Medulla oblongata (tissue), 1 donor: ENCODE measurements around the gene GRIA1.

Source experiments
- DNase-seq: peaks from one replicate; pipeline ENCODE4 v3.0.0-alpha.2; 2015; ENCODE audit errors: extremely low spot score

GRIA1 gene

DNA sequence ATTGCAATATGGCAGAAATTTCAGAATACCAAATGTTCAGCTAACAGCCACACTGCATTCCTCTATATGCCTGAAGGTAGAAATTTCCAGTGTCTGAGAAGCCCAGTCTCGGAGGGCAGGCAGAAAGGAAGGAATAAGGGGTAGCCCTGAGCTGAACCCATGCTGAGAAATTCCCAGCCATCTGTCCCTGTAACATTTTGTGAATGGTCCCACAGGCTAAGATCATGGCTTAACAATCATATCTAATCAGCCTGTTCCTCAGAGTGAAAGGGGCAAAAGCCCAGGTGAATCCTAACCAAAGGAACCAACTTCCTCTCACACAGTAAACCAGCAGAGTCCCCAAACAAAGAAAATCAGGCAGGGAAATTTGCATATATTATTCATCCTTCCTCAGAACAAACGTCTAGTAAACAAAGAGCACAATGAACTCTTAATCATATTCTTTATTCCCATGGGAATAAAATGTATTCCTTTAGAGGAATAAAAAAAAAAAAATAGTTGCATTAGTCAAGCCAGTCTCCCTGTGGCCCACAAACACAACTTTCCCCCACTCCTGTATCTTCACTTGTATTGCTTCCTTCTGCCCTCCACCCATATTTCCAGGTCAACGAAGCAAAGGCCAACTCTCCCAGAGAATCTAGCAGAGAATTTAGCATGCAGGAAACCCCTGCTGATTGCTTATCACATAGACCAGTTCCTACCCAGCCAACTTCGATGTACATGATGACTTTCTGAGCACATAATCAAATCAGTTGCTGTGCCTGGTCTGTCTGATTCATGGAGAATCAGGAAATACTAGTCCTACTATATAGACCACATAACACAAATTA lies 290.6 kb downstream of the GRIA1 start:
- DNase-seq, result no peak

DNA sequence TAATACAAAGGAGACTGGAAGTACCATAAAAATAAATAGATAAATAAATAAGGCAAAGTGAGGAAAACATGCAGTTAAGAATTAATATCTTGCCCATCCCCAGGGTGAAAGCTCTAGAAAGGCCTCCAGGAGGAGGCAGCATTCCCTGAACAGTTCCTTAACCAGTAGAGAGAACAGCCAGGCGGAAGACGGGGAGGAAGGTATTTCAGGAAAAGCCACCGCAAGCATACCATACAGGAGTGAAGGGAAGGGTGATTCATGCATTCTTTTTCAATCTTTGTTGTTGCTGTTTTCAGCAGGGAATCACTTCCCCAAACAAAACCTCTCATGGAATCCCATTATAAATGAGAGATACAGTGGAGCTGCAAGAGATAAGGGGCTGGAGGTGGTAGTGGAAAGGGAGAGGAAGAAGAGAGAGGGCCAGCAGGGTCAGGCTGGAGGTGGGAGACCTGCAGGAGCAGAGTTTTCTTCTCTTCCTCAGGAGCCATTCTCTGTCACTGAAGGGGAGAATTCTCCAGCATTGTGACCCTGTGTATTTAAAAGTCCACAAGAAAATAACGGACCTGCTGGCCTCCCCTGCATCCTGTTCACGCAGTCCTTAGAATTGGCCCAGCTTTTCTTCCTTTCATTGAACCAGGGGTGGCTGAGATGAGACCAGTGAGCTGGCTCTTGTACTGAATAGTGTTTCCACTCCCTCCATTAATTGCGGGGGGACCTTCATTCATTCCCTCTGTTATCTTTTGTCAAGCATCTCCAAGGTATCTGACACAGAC lies 292.3 kb downstream of the GRIA1 start:
- no peak for DNase-seq

DNA sequence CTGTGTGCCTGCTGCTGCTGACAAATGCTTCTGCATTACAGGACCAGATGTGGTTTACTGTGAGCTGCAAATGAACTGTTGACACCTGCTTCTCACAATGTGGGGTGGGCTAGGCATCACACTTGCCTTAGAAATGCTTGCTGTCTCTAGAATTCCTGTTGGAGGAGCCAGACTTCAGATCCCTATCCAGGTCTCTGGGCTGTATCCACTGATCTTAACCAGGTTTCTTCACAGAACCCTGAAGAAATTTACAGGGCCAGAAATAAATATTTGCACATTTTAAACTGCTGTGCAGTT lies 292.8 kb downstream of the GRIA1 start:
- no peak for DNase-seq

DNA sequence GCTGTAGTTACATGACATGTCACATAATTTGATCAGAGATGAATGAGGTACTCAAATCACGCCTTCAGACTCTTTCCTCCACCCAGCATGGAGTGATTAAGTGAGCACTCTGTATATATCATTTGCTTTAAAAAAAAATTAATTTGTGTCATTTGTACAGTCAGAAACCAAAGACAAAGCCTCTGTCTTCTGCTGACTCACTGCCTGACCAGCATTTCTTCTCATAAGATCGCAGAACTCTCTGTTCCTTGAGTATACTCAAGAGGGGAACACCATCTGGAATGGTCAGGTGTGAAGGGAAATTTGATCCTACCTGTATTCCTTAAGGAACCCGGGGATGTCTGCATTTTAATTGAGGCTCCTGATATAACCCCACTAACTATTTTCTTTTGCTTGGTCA lies 293.8 kb downstream of the GRIA1 start:
- no peak for DNase-seq

DNA sequence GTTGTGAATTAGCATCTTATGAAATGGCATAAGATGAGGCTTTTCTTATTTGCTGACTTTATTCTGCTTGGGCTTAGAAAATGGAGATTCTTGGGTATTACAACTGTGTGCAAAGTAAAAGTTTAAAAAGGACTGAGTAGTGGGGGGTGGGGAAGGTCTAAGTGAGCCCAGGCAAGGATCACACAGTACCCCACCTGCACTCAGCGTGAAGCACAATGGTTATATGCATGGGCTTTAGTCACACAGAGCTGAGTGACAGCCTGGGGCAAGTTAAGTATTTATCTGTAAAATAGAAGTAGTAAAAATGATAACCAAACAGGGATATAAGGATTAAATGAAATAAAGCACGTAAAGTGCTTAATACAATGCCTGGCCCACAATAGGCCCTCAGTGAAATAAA lies 300.9 kb downstream of the GRIA1 start:
- DNase-seq, result no peak

DNA sequence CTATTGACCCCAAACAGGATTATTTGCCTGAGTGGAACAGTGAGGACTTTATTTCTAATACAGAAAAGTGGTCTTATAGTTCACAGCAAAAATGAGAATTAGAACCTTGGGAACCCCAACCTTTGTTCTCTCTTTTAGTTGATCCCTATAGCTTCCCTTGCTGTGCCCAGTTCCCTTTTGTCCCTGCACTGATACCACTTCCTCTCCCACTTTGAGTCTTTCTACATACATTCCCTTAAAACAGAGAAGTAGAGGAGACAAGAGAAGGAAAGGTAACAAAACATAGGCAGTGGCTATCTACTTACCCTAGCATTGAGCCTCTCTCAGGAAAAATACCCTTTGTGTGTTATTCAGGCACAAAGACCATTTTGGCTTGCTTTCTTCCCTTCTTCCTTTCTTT lies 301.8 kb downstream of the GRIA1 start:
- peak; percentile 71 for DNase-seq

DNA sequence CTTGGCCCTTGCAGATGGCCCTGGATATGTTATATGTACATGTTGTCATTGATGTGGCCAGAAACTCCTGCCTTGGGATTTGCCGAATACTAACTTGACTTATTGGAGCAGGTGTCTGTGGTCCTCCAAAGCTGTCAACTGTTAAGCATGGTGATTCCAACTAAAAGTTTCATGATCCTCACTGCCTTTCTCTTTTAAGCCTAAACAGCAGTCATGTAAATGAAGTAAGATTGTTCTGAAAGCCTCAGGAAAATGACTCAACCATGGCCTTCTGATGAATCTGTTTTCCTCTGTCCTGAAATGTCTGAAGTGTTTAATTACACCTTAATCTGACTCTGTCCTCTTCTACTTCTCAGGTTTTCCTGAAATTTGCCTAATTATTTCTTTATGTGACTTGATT lies 303.2 kb downstream of the GRIA1 start:
- DNase-seq, result no peak

DNA sequence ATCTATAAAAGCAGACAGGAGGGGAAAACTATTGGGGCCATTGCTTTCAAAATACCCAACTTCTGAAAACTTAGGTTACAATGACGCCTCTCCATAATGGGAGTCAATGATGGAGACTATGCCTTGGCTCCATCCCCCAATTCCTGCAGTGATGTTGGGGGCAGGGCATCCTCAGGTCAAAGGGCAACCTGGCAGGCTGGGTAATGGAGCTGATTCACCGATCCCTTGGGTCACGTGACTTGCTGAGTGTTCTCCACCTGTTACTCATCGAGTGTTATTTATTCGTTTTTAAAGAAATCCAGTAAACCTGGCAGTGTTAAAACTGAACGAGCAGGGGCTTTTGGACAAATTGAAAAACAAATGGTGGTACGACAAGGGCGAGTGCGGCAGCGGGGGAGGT lies 303.9 kb downstream of the GRIA1 start:
- no peak for DNase-seq

DNA sequence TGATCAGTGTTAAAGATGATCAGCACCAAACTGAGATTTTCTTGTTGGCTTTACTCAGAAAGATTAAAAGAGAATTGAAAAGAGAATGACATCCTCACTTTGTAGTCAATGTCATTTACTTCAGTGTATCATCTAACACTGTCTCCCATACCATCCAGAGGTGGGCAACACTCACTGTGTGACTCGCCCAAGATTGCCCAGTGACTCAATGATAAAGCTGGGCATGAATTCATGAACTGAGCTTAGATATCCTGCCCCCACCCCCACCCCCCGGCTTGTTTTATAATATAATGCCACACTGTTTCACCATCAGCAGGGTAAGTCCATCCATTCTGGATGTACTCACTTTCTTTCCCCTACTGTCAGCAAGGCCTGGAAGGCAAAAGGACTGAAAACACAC lies 306.1 kb downstream of the GRIA1 start:
- no peak for DNase-seq

DNA sequence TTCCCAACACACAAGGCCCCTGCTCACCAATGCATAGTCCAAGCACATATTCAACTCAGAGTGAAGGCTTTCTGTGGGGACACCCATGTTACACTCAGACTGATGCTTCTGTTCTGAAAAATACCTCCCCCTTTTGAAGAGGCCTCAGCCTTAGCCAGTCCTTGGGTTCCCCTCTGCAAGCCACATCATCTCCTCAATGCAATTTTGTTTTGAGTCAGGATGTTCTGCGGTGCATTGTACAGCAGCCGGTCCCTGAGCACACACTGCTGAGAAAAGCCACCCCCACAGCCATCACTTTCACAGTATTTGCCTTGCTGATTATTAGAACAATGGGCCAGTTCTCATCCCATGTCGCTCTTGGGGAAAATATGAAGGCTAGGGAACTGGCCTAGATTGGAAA lies 307.0 kb downstream of the GRIA1 start:
- DNase-seq, result no peak

DNA sequence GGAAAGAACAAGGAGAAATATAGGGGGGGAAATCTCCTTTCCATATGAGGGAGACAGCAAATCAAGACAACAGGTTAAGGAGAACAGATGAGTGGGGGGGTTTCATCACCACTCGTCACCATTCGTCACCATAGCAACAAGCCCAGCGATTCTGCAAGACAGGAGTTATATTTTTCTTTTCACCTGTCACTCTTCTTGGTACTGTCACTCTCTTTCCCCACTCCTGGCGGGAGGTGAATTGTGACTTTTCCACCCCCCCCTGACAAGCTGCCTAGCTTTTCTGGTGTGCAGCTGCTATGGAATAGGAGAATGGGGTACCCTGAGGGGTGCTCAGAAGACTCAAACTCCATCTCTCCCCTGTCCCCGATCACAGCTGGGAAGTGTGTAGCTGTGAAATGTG lies 308.4 kb downstream of the GRIA1 start:
- DNase-seq, result no peak

DNA sequence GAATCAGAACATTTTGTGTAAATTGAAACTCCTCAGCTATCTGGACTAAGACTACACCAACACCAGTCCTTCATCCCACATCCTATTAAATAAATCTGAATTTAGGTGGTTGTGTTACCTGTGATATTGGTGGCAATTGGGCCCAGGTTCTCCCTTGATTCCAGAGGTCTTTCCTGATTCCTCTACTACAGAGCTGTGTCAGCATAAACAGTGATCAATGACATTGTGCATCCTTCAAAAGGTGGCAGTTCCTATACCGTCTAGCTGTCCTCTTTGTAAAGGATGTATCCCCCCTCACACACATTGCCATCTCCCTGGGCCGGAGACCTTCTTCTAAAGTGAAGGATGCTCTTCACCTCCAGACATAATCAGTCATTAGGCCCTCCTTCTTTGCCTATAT lies 309.0 kb downstream of the GRIA1 start:
- DNase-seq, result no peak

DNA sequence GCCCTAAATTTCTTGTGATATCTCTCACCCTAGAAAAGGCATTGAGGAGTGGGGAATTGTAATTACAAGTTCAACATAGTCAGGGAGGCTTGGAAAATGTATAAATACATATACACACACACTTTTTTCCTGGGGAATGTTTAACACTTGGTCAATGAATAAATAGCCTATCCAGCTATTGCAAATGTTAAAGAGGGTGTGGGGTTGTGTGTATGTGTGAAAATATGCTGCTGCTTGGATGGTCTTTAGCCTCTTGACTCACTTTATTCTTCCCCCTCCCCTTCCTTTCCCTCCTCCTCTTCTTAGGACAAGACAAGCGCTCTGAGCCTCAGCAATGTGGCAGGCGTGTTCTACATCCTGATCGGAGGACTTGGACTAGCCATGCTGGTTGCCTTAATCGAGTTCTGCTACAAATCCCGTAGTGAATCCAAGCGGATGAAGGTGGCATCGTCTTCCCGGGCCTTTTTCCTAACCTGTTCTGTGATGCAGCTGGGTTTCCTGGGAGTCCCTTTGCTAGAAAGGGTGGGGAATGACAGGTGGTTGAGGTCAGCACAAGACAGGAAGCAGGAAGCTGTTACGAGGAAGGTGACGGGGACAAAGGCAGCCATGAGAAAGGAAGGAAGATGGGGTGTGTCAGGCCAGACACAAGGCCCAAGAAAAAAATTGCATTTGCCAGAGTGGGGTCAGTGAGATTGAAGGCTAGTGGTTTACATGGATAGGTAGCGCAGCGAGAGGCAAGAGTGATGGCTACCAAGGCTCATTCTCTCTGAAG lies 311.8 kb downstream of the GRIA1 start:
- no peak for DNase-seq

DNA sequence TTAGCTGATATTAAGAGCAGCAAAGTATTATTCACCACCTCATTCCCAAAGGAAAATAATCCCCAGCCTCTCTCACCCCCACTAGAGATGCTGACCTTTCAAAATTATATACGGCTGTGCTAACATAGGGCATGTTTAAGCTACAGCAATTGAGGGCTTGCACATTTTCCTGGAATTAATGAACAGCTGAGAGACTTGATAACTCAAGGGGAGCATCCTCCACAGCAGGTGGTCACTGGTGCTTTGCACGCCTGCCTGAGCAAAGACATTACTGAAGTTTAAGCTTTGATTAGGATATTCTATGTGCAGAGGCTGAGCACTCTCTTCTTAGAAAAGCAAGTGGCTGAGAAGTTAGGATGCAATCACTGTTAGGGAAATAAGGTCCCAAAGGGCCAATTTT lies 317.3 kb downstream of the GRIA1 start:
- no peak for DNase-seq

DNA sequence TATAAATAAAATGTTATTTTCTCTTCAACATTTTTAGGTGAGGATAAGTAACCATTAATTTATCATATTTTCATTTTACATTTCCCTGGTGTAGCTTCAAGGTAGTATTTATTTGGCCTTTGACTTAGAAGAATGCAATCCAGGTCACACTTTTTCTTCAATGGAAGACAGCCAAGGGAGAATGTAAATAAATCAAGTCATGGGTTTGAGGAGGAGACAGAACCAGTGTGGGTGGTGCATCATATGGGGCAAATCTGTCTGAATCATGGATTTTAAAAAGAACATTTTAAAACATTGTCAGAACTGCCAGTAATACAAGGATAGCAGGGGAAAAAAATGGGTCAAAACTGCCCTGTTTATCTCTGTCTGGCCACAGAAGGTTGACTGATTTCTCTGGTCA lies 318.7 kb downstream of the GRIA1 start:
- no peak for DNase-seq

DNA sequence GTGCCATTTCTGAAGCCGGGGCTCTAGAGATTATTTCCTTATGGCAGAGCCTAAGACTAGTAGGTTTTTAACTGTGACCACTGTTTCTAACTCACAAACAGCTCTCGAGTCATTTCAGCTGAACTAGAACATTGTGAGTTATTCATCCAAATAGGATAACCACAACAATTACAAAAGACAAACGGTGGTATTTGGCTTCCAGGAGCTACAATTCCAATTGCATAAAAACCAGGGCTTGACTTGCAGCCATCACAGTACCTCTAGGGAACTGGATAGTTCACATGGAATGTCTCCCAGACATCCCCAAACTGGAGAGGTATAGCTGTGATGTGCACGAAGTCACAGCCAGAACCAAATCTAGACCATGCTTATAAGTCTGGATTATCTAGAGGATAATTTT lies 323.4 kb downstream of the GRIA1 start:
- no peak for DNase-seq

DNA sequence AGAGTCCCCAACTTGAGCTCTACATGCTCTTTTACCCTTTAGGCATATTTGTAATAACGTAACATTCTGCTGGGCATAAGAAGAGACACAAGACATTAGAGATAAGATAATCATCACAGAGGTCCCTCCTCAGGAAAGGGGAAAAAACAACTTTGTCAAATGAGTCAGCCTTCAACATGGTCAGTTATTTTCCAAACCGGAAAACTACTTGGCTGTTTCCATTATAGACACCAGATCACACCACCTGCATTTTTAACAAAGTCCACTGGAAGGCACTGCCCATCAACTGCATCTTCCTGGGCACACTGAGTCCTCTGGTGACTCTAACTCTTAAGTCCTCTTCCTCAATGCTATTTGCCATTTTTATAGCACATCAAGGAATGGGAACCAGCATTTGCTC lies 326.4 kb downstream of the GRIA1 start:
- DNase-seq, result no peak

DNA sequence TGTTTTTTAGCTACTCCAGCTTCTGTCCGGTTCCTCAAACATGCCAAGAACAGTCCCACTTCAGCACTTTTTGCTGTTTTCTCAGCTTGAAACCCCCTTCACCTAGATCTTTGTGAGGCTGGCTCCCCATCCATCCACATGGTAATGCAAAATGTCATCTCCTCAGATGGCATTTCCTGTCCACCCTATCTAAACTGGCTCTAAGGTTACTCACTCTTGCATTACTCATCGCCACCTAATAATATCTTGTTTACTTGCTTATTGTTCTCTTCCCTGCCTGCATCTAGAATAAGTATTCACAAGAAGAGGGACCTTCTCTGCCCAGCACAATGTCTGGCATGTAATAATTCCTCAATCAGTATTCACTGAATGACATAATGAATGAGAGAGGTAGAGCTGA lies 328.2 kb downstream of the GRIA1 start:
- no peak for DNase-seq

DNA sequence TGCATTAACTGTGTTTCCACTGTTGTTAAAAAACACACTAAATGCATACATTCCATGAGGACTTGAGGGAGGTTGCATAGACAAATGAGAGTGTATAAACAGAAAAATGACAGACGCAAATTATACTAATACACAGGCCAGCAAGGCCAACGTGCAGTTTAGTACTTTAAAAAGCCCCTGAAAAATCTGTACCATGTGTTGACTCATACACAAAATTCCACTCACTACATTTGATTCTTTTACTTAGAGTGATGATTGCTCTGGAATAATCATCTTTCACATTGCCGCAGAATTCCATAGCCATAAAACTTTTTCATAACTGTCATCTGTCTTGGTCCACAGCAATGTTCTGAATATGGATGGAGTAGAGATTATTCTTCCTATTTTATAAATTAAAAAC lies 332.6 kb downstream of the GRIA1 start:
- no peak for DNase-seq

DNA sequence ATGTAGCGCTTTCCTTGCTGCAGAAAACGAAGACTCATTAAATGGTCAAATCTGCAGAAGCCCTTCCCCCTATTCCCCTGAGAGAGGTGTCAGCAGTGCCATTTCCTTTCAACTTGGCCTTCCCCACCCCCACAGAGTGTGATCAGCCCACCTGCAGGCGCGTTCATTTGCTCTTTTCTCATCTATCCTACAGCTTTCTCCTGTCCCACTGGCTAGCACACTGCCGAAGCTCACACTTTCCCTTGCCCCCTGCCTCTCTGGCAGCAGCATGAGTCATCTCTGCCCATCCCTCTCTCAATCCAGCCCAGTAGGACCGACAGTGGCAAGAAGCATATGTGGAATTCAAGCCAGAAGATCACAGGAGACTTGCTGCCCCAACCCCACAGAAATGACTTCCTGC lies 334.4 kb downstream of the GRIA1 start:
- no peak for DNase-seq

DNA sequence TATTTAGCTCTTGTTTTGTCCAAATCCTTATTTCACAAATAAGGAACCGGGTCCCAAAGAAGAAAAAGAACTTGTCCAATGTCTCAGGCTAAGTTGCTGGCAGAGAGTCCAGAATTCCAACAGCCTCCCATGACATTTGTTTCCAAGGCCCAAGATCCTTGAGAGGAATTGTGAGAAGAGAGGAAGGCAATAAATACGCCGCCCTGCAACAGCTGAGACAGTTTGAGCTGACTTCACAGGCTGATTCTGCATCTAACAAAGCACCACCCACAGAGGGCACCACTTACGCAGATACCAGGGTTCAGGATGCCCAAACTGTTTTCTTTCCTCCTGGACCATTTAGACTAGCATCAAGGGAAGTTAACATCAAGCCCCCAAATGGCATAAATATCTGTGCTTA lies 336.9 kb downstream of the GRIA1 start:
- DNase-seq, result peak; percentile 78

DNA sequence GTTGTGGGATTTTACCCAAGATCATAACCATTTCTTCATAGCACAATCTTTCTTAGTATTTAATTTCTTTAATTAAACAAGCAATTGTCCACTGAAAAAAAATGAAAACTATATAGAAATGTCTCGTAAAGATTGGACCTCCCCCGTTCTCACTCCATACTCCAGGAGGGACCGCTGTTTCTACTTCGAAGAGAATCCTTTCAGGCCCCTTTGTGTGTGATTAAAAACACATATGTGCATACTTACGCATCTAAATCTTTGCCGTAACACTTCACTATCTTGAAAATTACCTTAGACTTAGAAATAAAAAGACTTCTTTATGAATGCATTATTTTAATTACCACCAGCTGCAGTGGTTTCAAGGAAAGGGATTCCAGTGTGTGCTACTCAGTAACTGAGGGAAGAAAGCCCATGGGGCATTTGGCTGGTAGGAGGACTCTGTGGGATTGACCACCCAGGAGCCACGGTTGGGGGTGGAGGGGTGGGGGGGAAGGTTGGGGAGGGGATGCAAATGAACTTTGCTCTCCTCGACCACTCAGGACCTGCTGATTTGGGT lies 339.1 kb downstream of the GRIA1 start:
- DNase-seq, result no peak

DNA sequence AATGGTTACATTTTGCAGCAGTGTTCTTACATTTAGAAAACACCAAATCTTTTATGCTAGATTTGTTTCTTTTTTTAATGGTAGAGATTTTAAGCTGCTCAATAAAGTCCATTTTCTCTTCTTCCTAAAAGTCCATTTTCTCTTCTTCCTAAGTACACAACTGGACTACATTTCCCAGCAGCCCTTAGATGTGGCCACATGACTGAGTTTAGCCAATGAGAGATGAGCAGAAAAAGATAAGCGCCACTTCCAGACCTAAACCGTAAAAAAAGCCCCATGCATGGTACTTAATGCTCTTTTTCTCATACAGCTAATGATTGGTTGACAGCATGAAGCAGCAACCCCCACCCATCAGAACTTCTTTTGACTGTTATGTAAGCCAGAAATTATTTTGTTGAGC lies 341.5 kb downstream of the GRIA1 start:
- DNase-seq, result peak; percentile 7
